Liver (tissue), 9 donors: ENCODE data around the gene RERE. TPM values are rescaled to one million over a fixed set of nuclear protein-coding genes. Genes with fewer than 3 reads are reported as not detected.

ENCODE experiments used
- DNase-seq: peaks from one replicate; pipeline ENCODE4 v3.0.0-alpha.2; 2017; ENCODE audit warnings: low spot score
- H3K27ac ChIP-seq, 2 donors: one replicate each; pipeline ENCODE4 v1.7.0; 2013; ENCODE audit warnings: inconsistent platforms in 2 of 2, low read length in 2 of 2, control low read depth in 1 of 2, low read depth in 1 of 2, mild to moderate bottlenecking in 1 of 2
- H3K27me3 ChIP-seq, 4 donors: one replicate each; pipeline versions ENCODE4 v1.6.1 to v1.7.0; 2013; ENCODE audit warnings: low read length in 3 of 4, inconsistent platforms in 1 of 4, mild to moderate bottlenecking in 1 of 4, moderate library complexity in 1 of 4; ENCODE audit not compliant: control insufficient read depth in 4 of 4, insufficient read depth in 4 of 4
- H3K36me3 ChIP-seq, 4 donors: one replicate each; pipeline versions ENCODE4 v1.6.1 to v1.7.0; 2013; ENCODE audit warnings: low read length in 3 of 4, mild to moderate bottlenecking in 3 of 4, low read depth in 1 of 4, moderate library complexity in 1 of 4; ENCODE audit not compliant: control insufficient read depth in 4 of 4, insufficient read depth in 3 of 4
- H3K4me1 ChIP-seq, 4 donors: one replicate each; pipeline versions ENCODE4 v1.6.1 to v1.7.0; 2013; ENCODE audit warnings: low read length in 3 of 4, mild to moderate bottlenecking in 3 of 4, moderate library complexity in 1 of 4; ENCODE audit not compliant: control insufficient read depth in 4 of 4, insufficient read depth in 4 of 4
- H3K4me3 ChIP-seq, 3 donors: one replicate each; pipeline versions ENCODE4 v1.6.1 to v1.7.0; 2013; ENCODE audit warnings: low read length in 3 of 3, control low read depth in 1 of 3, low read depth in 1 of 3, mild to moderate bottlenecking in 1 of 3
- H3K9ac ChIP-seq, 2 donors: one replicate each; pipeline ENCODE4 v1.7.0; 2013; ENCODE audit warnings: low read length in 2 of 2, mild to moderate bottlenecking in 2 of 2, moderate library complexity in 2 of 2, control low read depth in 1 of 2, low read depth in 1 of 2
- H3K9me3 ChIP-seq, 4 donors: one replicate each; pipeline versions ENCODE4 v1.6.1 to v1.7.0; 2013; ENCODE audit warnings: low read length in 3 of 4; ENCODE audit not compliant: control insufficient read depth in 4 of 4
- ATF3 ChIP-seq: IDR thresholded peaks from 2 replicates; pipeline ENCODE4 v1.6.1; 2016; ENCODE audit warnings: antibody characterized with exemption
- EGR1 ChIP-seq, 2 donors: IDR thresholded peaks; 2 replicates each; pipeline ENCODE4 v1.6.1; 2016 to 2018; ENCODE audit warnings: antibody characterized with exemption in 2 of 2, low read depth in 2 of 2
- FOXA1 ChIP-seq: IDR thresholded peaks from 2 replicates; pipeline ENCODE4 v1.6.1; 2016; ENCODE audit warnings: antibody characterized with exemption
- FOXA2 ChIP-seq: IDR thresholded peaks from 2 replicates; pipeline ENCODE4 v1.6.1; 2016; ENCODE audit warnings: antibody characterized with exemption
- GABPA ChIP-seq, 2 donors: IDR thresholded peaks in 1 of 2; conservative IDR thresholded peaks in 1 of 2; 2 replicates each; pipeline ENCODE4 v1.6.1; 2016; ENCODE audit warnings: antibody characterized with exemption in 2 of 2, mild to moderate bottlenecking in 1 of 2, moderate library complexity in 1 of 2
- HNF4A ChIP-seq, 2 donors: conservative IDR thresholded peaks; 2 replicates each; pipeline ENCODE4 v1.6.1; 2016; ENCODE audit warnings: antibody characterized with exemption in 2 of 2, mild to moderate bottlenecking in 2 of 2
- HNF4G ChIP-seq: IDR thresholded peaks from 2 replicates; pipeline ENCODE4 v1.6.1; 2016; ENCODE audit warnings: antibody characterized with exemption
- RAD21 ChIP-seq, 2 donors: IDR thresholded peaks; 2 replicates each; pipeline ENCODE4 v1.6.1; 2016; ENCODE audit warnings: antibody characterized with exemption in 2 of 2, mild to moderate bottlenecking in 2 of 2
- RXRA ChIP-seq, 2 donors: IDR thresholded peaks; 2 replicates each; pipeline ENCODE4 v1.6.1; 2017 to 2018; ENCODE audit warnings: antibody characterized with exemption in 2 of 2, mild to moderate bottlenecking in 1 of 2
- SP1 ChIP-seq: IDR thresholded peaks from 2 replicates; pipeline ENCODE4 v1.6.1; 2018; ENCODE audit warnings: antibody characterized with exemption, mild to moderate bottlenecking
- TAF1 ChIP-seq: conservative IDR thresholded peaks from 2 replicates; pipeline ENCODE4 v1.6.1; 2016; ENCODE audit warnings: antibody characterized with exemption, mild to moderate bottlenecking
- YY1 ChIP-seq: IDR thresholded peaks from 2 replicates; pipeline ENCODE4 v1.6.1; 2016; ENCODE audit warnings: antibody characterized with exemption, mild to moderate bottlenecking
- WGBS: extraction: QIAGEN DNeasy Blood & Tissue Kit; methylation state at CpG from one replicate; pipeline ENCODE4 v1.1.7; 2013; 5-methylcytosine and 5-hydroxymethylcytosine counted together
- polyA plus RNA-seq, 2 donors: library from polyadenylated mRNA; stranded (reverse) in 1 of 2; unstranded in 1 of 2; fragments of 200-250 nt in 1 of 2; fragments of >200 nt in 1 of 2; fragmentation: Nextera tagmentation in 1 of 2; extraction: Ambion mirVana in 1 of 2; gene quantifications; one replicate each; pipeline versions ENCODE4 v1.2.1 to v1.2.3, GENCODE V29; 2013 to 2015
- total RNA-seq, 2 donors: library from RNA; depleted of rRNA; stranded (reverse); fragments of >200 nt; gene quantifications; one replicate each; pipeline ENCODE4 v1.2.3, GENCODE V29; 2014
- TF ChIP-seq, protein P1 (sequence below): IDR thresholded peaks from 2 replicates; pipeline ENCODE4 v1.6.1; 2016; ENCODE audit warnings: antibody characterized with exemption
- TF ChIP-seq, protein P2 (sequence below): fragments of 150-350 bp; IDR thresholded peaks from 2 replicates; pipeline ENCODE4 v1.5.1; 2017; ENCODE audit warnings: improper control_type of control experiment, low read depth, low read length; ENCODE audit not compliant: missing input control
- TF ChIP-seq, protein P3 (sequence below): IDR thresholded peaks from 2 replicates; pipeline ENCODE4 v1.6.1; 2016; ENCODE audit warnings: antibody characterized with exemption, mild to moderate bottlenecking
- TF ChIP-seq, protein P4 (sequence below): IDR thresholded peaks from 2 replicates; pipeline ENCODE4 v1.6.1; 2016; ENCODE audit warnings: antibody characterized with exemption
- donor health status: healthy.
- donor health status: healthy.
- donor health status: healthy.
- donor health status: healthy.
- donor health status: healthy.

Gene RERE
- total and polyA plus RNA-seq, 4 donors: 9.8 to 49.1 (median 24.8) TPM

- H3K9ac ChIP-seq: no peak overlapping the region
- peak overlapping the region; percentile 10 to 52 for H3K27ac ChIP-seq
- peaks cover 15 to 56% (median 36%) of the 10 kb centered on the region in 4 donors for H3K4me1 ChIP-seq
- WGBS: 15% methylated on average over 5 of the region's 5 CpGs
- H3K9me3 ChIP-seq: no peaks in the 10 kb centered on the region
- no peaks in the 10 kb centered on the region for H3K36me3 ChIP-seq
- H3K27me3 ChIP-seq: no peaks in the 10 kb centered on the region
- DNase-seq: no peak
- H3K4me3 ChIP-seq: no peak overlapping the region
- TF ChIP-seq ATF3 (no peak), GABPA (IDR thresholded peaks at IDR 0.05 in 1 of 2, conservative IDR thresholded peaks at IDR 0.05 in 1 of 2) (no peak), RAD21 (IDR thresholded peaks at IDR 0.05) (peak in 1 of 2 donors; percentile 30), RXRA (IDR thresholded peaks at IDR 0.05) (no peak), FOXA1 (no peak), SP1 (no peak), HNF4A (conservative IDR thresholded peaks at IDR 0.05) (no peak)
- TF ChIP-seq, protein P1, sequence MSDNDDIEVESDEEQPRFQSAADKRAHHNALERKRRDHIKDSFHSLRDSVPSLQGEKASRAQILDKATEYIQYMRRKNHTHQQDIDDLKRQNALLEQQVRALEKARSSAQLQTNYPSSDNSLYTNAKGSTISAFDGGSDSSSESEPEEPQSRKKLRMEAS: no peak
Observed at GRCh38 chr1:8666389-8667167, 150.9 kb downstream of the RERE start.

- no peak for DNase-seq
- Histone ChIP-seq H3K9ac (no peak overlapping the region), H3K27ac (peak overlapping the region; percentile 10 to 52), H3K27me3 (no peaks in the 10 kb centered on the region), H3K9me3 (no peaks in the 10 kb centered on the region), H3K4me1 (peaks cover 15 to 58% (median 36%) of the 10 kb centered on the region in 4 donors), H3K4me3 (no peak overlapping the region), H3K36me3 (no peaks in the 10 kb centered on the region)
- TF ChIP-seq GABPA (IDR thresholded peaks at IDR 0.05 in 1 of 2, conservative IDR thresholded peaks at IDR 0.05 in 1 of 2) (no peak), FOXA1 (no peak), HNF4G (no peak), YY1 (no peak)
- WGBS: 71% methylated on average over 2 of the region's 2 CpGs
Observed at GRCh38 chr1:8665833-8666232, 151.6 kb downstream of the RERE start.

DNA sequence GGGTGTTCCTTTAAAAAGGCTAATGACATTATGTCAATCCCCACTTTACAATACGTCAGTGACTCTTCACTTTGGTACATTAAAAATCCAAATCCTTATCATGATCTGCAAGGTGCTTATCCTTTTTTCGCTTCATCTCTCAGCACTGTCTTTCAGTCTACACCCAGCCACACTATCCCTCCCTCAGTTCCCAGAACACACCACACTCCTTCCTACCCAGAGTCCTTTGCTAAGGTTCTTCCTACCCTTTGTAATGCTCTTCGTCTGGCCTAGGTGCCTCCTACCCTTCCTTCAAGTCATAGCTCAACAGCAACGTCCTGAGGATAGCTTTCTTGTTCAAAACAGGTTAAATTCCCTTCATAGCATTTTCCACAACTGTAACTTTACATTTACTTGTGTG is 152.6 kb downstream of the RERE start:
- Histone ChIP-seq H3K4me3 (no peak overlapping the region), H3K9ac (no peak overlapping the region), H3K36me3 (no peaks in the 10 kb centered on the region), H3K27ac (peak overlapping the region in 1 of 2 donors; percentile 78), H3K4me1 (peaks cover 15 to 54% (median 31%) of the 10 kb centered on the region in 4 donors), H3K9me3 (no peaks in the 10 kb centered on the region), H3K27me3 (no peaks in the 10 kb centered on the region)
- TF ChIP-seq ATF3 (no peak), FOXA1 (no peak), SP1 (no peak), YY1 (no peak), HNF4A (conservative IDR thresholded peaks at IDR 0.05) (no peak), GABPA (IDR thresholded peaks at IDR 0.05 in 1 of 2, conservative IDR thresholded peaks at IDR 0.05 in 1 of 2) (no peak), EGR1 (IDR thresholded peaks at IDR 0.05; ENCODE audit: low read depth in 2 of 2) (no peak), HNF4G (no peak), RXRA (IDR thresholded peaks at IDR 0.05) (no peak), FOXA2 (no peak), RAD21 (IDR thresholded peaks at IDR 0.05) (no peak), TAF1 (no peak)
- TF ChIP-seq, protein P2, sequence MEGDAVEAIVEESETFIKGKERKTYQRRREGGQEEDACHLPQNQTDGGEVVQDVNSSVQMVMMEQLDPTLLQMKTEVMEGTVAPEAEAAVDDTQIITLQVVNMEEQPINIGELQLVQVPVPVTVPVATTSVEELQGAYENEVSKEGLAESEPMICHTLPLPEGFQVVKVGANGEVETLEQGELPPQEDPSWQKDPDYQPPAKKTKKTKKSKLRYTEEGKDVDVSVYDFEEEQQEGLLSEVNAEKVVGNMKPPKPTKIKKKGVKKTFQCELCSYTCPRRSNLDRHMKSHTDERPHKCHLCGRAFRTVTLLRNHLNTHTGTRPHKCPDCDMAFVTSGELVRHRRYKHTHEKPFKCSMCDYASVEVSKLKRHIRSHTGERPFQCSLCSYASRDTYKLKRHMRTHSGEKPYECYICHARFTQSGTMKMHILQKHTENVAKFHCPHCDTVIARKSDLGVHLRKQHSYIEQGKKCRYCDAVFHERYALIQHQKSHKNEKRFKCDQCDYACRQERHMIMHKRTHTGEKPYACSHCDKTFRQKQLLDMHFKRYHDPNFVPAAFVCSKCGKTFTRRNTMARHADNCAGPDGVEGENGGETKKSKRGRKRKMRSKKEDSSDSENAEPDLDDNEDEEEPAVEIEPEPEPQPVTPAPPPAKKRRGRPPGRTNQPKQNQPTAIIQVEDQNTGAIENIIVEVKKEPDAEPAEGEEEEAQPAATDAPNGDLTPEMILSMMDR: no peak
- TF ChIP-seq, protein P1: no peak
- TF ChIP-seq, protein P3, sequence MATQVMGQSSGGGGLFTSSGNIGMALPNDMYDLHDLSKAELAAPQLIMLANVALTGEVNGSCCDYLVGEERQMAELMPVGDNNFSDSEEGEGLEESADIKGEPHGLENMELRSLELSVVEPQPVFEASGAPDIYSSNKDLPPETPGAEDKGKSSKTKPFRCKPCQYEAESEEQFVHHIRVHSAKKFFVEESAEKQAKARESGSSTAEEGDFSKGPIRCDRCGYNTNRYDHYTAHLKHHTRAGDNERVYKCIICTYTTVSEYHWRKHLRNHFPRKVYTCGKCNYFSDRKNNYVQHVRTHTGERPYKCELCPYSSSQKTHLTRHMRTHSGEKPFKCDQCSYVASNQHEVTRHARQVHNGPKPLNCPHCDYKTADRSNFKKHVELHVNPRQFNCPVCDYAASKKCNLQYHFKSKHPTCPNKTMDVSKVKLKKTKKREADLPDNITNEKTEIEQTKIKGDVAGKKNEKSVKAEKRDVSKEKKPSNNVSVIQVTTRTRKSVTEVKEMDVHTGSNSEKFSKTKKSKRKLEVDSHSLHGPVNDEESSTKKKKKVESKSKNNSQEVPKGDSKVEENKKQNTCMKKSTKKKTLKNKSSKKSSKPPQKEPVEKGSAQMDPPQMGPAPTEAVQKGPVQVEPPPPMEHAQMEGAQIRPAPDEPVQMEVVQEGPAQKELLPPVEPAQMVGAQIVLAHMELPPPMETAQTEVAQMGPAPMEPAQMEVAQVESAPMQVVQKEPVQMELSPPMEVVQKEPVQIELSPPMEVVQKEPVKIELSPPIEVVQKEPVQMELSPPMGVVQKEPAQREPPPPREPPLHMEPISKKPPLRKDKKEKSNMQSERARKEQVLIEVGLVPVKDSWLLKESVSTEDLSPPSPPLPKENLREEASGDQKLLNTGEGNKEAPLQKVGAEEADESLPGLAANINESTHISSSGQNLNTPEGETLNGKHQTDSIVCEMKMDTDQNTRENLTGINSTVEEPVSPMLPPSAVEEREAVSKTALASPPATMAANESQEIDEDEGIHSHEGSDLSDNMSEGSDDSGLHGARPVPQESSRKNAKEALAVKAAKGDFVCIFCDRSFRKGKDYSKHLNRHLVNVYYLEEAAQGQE: no peak
- TF ChIP-seq, protein P4, sequence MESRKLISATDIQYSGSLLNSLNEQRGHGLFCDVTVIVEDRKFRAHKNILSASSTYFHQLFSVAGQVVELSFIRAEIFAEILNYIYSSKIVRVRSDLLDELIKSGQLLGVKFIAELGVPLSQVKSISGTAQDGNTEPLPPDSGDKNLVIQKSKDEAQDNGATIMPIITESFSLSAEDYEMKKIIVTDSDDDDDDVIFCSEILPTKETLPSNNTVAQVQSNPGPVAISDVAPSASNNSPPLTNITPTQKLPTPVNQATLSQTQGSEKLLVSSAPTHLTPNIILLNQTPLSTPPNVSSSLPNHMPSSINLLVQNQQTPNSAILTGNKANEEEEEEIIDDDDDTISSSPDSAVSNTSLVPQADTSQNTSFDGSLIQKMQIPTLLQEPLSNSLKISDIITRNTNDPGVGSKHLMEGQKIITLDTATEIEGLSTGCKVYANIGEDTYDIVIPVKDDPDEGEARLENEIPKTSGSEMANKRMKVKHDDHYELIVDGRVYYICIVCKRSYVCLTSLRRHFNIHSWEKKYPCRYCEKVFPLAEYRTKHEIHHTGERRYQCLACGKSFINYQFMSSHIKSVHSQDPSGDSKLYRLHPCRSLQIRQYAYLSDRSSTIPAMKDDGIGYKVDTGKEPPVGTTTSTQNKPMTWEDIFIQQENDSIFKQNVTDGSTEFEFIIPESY: no peak
- WGBS: 91% methylated on average over 4 of the region's 4 CpGs
- DNase-seq: no peak
